ENCODE results near the gene DDHD1.
A peak's percentile ranks its signal among the peaks of the same experiment; 100 is the strongest.
"Not testable (repeated sequence)": the region's sequence is repeated elsewhere in the genome, so short reads cannot be mapped to it uniquely, and the experiment has no call there.

DDHD1 gene

DNA sequence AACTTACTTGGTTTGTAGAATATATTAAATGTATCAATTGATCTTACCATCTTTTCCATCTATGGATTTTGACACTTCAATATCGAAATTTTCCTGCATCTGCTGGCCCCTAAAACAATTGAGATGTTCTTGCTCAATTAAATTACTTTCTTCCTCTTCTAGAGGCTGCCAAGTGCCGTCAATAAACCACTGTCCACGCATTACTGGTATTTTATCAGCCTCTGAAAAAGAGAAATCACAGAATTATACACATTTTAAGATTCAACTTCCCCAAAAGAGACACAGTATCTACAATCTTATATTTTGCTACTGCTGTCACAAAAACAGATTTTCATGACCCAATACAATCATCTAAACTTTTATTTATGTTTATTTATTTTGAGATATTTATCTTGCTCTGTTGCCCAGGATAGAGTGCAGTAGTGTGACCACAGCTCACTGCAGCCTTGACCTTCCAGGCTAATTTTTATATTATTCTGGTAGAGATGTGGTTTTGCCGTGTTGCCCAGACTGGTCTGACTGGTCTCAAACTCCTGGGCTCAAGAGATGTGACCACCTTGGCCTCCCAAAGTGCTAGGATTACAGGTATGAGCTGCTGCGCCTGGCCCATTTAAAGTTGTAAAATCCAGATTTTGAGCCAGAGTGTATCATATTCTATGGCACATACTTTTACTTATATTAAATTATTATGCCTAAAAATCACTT, 49.3 kb downstream of the DDHD1 start:
- no peak for DNase-seq

DNA sequence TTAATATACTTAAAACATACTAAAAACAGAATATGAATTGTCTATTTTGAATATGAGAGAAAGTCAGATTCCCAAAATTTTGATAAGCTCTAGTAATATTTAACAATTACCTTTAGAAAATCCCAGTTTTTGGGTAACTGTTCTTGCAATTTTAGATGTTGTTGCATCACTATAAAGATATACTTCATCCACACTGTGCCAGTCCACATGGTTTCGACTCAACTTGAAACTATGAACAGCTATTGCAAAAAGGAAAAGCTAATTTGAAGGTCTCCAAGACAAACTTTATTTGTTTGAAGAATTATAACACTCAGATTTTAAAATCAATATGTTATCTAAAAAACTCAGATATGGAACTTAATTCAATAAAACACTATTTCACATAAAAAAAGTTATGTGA, 59.9 kb downstream of the DDHD1 start:
- no peak for DNase-seq

DNA sequence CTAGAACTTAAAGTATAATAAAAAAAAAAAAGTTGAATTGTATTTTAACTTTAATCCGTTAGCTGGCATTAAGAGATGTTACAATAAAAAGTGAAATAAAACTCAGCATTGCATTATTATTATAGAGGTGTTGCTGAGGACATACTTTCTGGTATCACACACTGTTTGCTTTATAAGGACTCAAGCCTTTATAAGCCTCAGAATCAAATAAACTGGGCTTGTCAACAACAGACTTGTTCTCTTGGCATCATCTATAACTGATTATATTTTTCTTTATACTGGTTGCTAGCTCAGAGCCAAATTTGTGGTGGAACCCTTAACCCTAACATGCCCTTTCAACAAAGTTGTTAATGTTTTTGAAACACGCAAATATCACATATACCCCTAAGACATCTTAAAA, 62.3 kb downstream of the DDHD1 start:
- DNase-seq = no peak

DNA sequence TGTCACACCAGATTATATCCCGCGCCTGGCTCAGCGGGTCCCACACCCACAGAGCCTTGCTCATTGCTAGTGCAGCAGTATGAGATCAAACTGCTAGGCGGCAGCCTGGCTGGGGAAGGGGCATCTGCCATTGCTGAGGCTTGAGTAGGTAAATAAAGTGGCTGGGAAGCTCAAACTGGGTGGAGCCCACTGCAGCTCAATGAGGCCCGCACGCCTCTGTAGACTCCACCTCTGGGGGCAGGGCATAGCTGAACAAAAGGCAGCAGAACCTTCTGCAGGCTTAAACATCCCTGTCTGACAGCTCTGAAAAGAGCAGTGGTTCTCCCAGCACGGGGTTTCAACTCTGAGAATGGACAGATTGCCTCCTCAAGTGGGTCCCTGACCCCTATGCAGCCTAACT, 68.2 kb downstream of the DDHD1 start:
- DNase-seq = not testable (repeated sequence)

DNA sequence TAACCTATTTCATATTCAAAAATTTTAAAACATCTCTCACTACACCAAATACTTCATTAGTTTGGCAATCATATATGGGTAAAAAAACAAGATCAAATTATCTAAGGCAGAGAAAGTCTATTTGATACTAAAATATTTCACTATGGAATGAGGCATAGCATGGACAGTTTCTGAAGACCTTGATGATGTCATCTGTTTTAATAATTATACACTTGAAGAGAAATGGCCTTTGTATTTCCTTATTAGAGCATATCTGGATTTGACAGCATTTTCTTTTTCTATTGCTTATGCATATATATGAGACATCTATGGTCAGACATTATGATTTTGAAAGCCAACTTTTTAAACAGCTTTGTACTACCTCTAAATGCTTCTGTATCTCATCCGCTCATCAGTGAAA, 88.6 kb downstream of the DDHD1 start:
- no peak for DNase-seq

DNA sequence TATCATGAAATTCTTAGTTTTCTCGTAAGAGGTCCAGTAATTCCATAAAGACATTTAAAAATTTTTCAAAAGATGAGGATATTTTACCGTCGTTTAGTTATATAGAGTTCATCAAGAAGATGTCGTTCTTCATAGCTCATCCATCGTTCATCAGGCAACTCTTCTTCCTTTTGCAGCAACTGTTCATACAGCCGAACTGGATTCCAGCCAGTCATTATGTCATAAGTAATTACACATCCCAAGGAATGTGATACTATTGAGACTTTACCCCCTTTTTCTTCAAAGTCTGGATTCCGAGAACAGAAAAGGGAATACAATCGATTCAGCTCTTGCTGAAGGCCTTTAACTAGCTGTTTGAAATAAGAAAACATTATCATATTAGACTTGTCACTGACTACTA, 90.3 kb downstream of the DDHD1 start:
- no peak for DNase-seq

DNA sequence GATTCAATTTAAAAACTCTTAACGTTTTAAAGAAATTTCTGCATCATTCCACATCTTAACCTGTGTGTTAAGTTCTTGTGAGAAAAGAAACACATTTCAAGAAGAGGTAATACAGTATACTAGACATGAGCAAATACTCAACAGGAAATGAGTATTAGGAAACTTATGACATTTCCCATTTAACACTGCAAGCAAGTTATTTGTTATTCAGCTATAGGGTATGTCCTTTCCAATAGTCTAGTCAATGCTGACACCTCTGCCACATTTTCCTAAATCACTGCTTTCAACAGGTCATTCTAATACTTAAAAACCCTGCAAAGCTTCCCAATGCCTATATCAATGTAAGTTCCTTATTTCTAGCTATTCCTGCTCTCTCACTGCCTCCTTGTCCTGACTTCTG, 93.1 kb downstream of the DDHD1 start:
- no peak for DNase-seq

DNA sequence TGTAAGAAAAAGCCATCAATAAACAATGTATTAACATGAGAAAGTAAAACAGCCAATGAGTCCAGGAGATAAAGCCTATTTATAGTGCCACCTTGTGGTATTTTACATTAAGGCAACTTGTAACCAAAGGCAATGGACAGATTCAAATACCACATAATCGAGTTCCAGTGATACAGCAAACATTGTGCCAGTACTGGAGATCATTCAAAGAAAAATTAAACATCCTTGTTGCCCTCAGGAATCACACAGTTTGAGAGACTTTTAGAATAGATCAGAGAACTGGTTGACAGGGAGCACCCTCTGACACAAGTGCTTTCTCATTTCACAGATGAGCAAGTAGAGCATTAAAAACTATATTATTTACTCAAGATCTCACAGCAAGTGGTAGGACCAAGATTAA, 98.1 kb downstream of the DDHD1 start:
- DNase-seq = peak; percentile 71

DNA sequence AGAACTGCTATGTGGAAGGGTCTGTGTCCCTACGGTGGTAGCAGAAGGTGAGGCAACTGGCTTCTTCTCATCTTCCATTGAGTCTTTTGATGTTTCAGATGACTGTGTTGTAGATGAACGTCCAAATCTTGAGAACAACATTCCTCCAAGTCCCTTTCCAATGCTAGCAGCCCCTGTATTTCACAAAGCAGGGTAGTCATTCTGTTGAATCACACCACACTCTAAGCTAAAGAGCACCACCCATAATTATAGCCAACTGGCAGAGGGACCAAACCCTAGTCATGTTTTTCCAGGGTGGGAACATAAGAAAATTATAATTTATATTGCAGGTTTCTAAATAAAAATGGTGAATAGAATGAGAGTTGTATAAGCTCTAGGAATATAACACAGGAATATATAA, 98.7 kb downstream of the DDHD1 start:
- DNase-seq = no peak

DNA sequence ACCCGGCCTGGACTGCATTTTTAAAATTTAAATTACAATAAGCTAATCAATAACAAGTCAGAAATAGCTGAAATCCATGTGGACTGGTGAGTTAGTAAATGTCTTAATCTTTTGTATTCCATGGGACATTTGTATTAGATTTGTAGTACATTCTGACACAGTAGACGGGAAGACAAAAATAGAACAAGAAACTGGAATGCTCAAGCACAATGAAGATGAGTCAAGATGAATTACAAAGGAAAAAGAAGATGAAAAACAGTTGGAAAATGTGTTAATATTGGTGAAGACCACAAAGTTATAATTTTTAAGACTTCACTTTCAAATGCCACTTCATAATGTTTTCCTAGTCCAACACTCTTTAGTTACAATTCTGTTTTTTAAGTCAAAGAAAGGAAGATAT, 104.5 kb downstream of the DDHD1 start:
- DNase-seq = no peak

DNA sequence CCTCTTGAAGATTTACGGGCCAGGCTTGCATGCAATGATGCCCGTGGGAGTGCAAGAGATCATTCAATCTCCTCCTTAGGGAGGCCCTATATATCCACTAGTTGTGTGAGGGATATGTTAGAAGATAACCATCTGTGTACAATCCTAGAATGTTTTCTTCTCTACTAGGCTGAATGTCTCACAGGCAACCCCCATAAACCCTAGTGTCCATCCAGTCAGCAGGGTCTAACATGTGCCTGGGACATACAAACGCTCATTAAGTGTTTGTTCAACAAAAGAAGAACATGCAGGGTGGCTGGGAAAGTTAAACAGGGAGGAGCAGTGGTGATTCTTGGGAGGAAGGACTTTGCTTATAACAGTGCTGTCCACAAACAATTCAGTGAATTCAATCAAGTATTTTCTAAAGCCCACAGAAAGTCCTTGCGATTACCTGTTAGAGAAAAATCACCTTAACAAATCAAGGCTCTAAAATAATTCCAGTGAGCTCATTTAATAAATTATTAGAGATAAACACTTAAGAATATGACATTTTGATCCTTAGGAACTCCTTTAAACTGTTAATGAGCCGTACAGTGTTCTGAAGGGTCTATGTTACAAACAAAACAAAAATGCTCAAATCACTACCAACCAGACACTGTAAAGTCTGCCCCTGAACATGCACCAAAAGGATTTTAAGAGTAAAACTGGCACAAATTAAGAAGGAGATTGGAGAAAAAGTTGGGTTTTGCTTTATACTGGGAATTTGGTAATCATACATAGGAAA, 105.6 kb downstream of the DDHD1 start:
- DNase-seq = no peak

DNA sequence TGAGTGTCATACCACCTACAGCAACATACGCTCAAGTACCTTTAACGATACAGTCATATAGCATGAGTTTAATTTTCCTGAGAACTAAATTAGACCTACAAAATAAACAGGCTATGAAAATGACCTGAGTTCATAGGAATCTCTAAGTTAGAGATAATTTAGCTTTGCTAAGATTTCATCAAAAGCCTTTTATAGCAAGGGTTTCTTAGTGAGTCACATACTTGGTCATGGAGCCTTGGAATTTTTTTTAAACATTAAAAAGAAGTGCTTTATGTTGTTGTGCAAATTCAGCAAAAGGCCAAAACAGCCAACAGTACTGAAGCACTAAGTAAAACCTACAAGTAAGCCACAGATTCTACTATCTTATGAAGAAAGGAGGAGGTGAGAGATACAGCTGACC, 108.6 kb downstream of the DDHD1 start:
- DNase-seq = no peak

DNA sequence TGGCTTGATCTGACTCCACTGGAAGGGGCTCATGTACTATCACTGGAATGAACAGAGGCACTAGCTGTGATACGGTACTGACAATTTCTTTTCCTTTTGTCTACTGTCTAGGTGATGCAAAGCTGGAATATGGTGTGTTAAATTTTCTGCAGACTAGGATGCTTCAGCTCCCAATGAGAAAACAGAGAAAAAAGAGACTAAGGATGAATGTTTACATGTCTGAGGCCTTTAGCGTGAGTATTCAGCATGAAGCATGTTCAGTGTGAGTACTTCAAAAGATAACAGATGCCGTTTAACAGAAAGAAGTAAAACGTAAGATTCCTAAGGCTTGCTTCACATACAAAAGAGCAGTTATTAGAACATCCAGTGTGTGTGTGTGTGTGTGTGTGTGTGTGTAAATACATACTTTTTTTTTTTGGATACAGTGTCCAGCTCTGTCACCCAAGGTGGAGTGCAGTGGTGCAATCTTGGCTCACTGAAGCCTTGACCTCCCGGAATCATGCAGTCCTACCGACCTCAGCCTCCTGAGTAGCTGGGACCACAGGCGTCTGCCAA, 110.0 kb downstream of the DDHD1 start:
- no peak for DNase-seq

DNA sequence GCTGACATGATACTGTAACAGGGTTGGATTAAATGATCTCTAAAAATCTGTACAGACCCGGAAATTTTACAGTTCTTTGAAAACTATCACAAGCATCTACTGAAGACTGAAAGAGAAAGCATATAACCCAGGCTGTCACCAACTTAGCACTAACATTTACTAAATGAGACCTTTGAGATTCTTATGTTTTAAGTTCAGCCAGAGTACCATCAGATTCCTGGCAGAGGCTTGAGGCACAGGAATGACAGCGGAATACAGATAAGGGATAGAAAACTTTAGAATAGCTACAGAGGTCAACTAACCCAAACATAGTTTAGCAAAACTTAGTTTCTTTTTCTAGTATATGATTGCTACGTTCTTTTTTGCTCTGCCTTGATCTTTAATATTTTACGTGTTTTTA, 110.6 kb downstream of the DDHD1 start:
- DNase-seq = no peak

DNA sequence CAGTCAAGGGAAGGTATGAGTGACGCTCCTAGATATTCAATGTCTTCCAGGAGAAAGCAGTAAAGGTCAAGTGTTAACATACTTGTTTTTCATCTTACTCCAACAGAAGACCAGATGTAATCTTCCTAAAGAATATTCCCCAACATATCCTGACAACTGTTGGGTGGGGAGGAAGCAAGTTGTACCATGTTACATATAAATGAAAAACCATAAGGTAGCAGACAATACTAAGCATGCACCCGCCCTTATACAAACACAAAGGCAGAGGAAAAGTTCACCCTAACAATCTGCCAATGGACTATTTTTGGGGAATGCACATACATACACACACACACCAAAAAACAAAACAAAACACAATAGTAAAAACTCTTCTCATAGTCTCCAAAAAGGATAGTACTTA, 112.1 kb downstream of the DDHD1 start:
- DNase-seq = no peak

DNA sequence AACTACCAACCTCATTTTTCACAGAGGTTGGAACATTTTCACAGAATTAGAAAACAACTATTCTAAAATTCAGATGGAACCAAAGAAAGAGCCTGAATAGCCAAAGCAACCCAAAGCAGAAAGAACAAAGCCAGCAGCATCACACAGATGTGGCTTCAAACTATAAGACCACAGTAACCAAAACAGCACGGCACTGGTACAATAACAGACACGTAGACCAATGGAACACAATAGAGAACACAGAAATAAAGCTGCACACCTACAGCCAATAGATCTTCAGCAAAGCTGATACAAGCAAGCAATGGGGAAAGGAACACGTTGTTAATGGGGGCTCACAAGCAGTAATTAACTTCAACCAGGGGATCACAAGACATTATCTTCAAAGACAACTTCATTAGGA, 114.5 kb downstream of the DDHD1 start:
- DNase-seq = no peak

DNA sequence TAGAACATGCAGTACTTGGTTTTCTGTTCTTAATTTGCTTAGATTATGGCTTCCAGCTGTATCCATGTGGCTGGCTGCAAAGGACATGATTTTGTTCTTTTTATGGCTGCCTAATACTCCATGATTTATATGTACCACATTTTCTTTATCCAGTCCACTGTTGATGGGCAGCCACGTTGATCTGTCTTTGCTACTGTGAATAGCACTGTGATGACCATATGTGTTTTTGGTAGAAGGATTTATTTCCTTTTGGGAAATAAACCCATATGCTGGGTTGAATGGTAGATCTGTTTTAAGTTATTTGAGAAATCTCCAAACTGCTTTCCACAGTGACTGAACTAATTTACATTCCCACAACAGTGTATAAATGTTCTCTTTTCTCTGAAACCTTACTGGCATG, 116.1 kb downstream of the DDHD1 start:
- DNase-seq = no peak

DNA sequence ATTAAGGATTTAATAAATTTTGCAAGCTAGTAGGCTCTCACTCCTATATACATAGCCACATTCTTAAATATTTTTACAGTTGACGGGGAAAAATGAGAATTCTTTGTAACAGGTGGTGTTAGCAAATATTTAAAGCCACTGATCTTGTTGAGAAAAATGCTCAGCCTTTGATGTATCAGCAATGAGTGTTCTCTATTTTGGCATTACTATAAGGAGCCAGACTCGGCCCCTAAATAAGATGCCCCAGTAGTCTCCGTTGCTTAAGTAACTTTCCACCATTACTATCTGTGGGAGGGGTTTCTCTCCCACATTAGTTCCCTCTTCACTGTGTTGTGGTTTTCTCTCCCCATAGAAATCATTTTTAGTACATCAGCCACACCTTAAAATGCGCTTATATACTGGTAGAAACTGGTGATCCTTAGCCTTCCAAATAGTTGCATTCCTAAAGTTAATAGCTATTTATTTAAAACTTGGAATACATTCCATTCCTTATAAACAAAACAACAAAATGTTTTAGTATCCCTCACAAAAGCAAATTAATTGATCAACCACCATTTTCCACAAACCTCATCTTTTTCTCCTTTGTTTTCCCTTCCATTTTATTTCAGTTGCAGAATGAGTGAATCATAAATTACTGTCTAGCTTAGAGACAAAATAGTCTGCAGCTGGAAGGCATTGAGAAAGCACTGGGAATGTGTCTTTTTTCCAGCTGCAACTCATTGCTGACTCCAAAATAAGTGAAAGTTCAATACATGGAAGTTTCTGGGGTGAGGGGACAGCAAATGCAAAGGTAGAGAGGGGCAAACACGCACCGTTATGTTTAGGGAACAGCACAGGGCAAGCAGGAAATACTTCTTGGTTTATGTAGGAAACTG, 117.5 kb downstream of the DDHD1 start:
- DNase-seq = no peak

DNA sequence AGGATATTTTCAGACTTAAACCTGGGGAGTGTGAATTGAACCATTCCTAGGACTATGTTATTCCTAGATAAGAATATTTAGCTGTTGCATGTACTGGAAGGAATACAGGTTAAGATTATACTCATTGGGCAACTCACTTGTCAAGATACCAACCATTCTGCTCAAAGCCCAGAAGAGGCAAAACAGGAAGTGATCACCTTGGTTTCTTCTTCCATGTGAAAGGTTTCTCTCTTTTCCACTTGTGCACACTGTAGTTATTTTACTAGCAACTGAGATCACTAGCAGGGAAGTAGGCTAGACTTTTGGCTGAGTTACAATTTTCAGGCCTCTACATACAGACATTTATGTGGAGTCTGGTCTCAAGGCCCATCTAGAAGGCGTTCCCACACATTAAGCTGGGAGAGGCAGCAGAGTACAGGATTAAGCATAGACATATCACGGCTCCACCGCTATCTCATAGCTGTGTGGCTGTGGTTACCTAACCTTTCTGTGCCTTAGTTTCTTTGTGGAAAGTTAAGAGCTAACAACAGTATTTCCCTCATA, 118.4 kb downstream of the DDHD1 start:
- DNase-seq = no peak

DNA sequence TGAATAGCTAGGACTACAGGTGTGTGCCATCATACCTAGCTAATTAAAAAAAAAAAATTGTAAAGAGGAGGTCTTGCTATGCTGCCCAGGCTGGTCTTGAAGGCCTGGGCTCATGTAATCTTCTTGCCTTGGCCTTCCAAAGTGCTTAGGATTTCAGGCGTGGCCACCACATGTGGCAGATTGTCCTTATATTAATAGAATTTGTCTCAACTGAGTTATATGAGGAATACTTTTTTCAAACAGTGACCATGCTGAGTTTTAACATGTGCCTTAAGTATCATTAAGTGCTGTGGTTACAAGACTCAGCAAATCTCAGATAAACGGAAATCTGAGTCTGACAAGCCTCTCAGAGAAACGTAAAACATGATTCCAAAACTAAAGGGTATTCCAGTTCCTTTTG, 119.1 kb downstream of the DDHD1 start:
- no peak for DNase-seq

DNA sequence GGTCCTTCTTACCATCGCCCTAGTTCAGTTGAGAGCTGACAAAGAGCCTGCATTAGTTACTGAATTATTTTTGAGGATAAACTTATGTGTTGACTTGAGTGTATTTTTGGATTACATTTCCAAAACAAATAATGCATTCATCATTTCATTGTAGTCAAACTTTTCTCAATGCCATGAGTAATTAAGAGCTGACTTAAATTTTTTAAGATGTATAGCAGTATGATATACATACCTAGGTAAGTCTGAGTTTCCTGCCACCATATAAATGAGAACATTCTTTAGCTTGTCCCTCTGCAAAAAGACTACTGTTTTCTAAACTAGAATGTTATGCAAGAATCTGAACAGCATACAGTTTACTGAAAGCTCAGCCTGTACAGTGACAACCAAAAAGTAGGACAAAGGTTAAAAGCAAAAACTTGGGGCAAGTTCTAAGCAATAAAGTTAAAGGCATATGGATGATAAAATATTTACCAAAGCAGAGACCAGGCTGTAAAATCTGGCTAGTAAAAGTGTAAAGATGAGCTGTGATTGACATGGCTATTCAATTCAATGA, 120.2 kb downstream of the DDHD1 start:
- no peak for DNase-seq

DNA sequence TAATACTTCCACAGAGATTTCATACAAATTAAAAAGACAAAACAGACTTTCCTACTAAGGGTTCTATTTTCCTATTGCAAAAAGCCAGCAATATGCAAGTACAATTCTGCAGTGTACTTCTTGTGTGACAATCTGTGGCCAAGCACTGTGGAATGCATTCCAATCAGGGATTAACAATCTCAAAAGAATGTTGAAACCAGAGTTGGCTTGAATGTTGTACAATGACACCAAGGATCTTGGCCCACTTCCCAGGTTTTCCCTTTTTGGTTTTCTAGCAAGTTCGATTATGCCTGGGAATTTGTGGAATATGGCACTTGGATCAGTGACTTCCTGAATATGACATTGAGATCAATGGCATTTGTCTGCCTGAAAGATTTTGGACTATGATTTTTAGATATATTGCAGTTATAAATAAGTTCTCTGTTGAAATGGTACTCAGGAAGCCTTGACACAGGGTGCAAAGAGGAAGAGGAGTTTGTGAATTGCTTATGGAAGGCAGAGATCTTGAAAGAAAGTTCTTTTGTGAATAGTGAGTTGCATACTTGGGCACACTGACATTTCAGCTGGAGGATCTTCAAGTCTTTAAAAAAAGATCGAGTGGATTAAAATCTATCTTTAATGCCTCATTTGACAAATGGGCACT, 120.8 kb downstream of the DDHD1 start:
- DNase-seq = no peak

Data from hematopoietic multipotent progenitor cell treated with erythropoietin and hydrocortisone succinate and interleukin-3 and kit ligand, for 8 days (in vitro differentiated cells).